ENCODE results near the gene C19orf25. TPM values are rescaled to one million over a fixed set of nuclear protein-coding genes. Genes with fewer than 3 reads are reported as not detected.

The C19orf25 gene
- polyA plus RNA-seq, 1 of the 3 experiments (the other 2 are of a cell fraction) = 25.3 TPM

- H3K9ac ChIP-seq = no peak overlapping the region
- no peak for DNase-seq
- 89% methylated on average over 5 of the region's 16 CpGs for WGBS (ENCODE audit: low lambda C conversion rate)
- peaks cover 5% of the 10 kb centered on the region; the same call in 1 of the 2 replicates for H4K20me1 ChIP-seq (ENCODE audit: insufficient read depth)
- no peak overlapping the region for H3K4me3 ChIP-seq (ENCODE audit: low read depth in 2 of 2, low read length in 1 of 2)
- peaks cover 10% of the 10 kb centered on the region for H3F3A ChIP-seq (replicated peaks; ENCODE audit: insufficient read depth)
- no peak overlapping the region for H3K27ac ChIP-seq (ENCODE audit: low read depth in 2 of 2, low read length in 1 of 2)
- H3K9me2 ChIP-seq = no peaks in the 10 kb centered on the region
- no peaks in the 10 kb centered on the region for H3K79me2 ChIP-seq (ENCODE audit: insufficient read depth)
- no peaks in the 10 kb centered on the region for H3K9me3 ChIP-seq
- H2AFZ ChIP-seq (ENCODE audit: low read depth) = no peak overlapping the region
- H3K27me3 ChIP-seq (ENCODE audit: insufficient read depth) = no peaks in the 10 kb centered on the region
- H3K4me1 ChIP-seq (ENCODE audit: control insufficient read depth in 1 of 2, insufficient read depth in 2 of 2, low read depth in 1 of 2, low read length in 1 of 2) = peaks cover 0 to 4% of the 10 kb centered on the region in 2 experiments; a peak in 1 of 4 replicates
- TF ChIP-seq YY1 (IDR thresholded peaks at IDR 0.05; ENCODE audit: low read depth) = no peak
- peaks cover 4 to 7% of the 10 kb centered on the region in 2 experiments for H3K36me3 ChIP-seq (replicated peaks in 1 of 2; ENCODE audit: control insufficient read depth in 1 of 2, insufficient read depth in 2 of 2, low read length in 1 of 2)
- ChIA-PET CTCF (interaction anchor here (1.4 kb wide), 1 partner anchor 14 kb away, joined by 5 read pairs; no protein-coding TSS in a partner anchor), POLR2A (no interaction called here)
- no peak overlapping the region for H3K4me2 ChIP-seq
Observed at GRCh38 chr19:1457892-1458291, 21.1 kb downstream of the C19orf25 start.

- WGBS (ENCODE audit: low lambda C conversion rate) = 95% methylated on average over 13 of the region's 48 CpGs
- Histone ChIP-seq H3K9me2 (no peaks in the 10 kb centered on the region), H3K4me1 (ENCODE audit: control insufficient read depth in 1 of 2, insufficient read depth in 2 of 2, low read depth in 1 of 2, low read length in 1 of 2) (peaks cover 0 to 11% of the 10 kb centered on the region in 2 experiments; a peak in 1 of 4 replicates), H2AFZ (ENCODE audit: low read depth) (no peak overlapping the region), H3K27ac (ENCODE audit: low read depth in 2 of 2, low read length in 1 of 2) (no peak overlapping the region), H4K20me1 (ENCODE audit: insufficient read depth) (peaks cover 11% of the 10 kb centered on the region; the same call in 1 of the 2 replicates), H3K9me3 (no peaks in the 10 kb centered on the region), H3F3A (replicated peaks; ENCODE audit: insufficient read depth) (peaks cover 9% of the 10 kb centered on the region), H3K4me2 (no peak overlapping the region), H3K4me3 (ENCODE audit: low read depth in 2 of 2, low read length in 1 of 2) (no peak overlapping the region), H3K9ac (no peak overlapping the region), H3K27me3 (ENCODE audit: insufficient read depth) (no peaks in the 10 kb centered on the region), H3K79me2 (ENCODE audit: insufficient read depth) (no peaks in the 10 kb centered on the region), H3K36me3 (replicated peaks in 1 of 2; ENCODE audit: control insufficient read depth in 1 of 2, insufficient read depth in 2 of 2, low read length in 1 of 2) (peaks cover 4 to 7% of the 10 kb centered on the region in 2 experiments)
- ChIA-PET POLR2A (no interaction called here), CTCF (interaction anchor here (1.4 kb wide), 1 partner anchor 15 kb away, joined by 5 read pairs; no protein-coding TSS in a partner anchor)
- TF ChIP-seq RAD21 (IDR thresholded peaks at IDR 0.05; ENCODE audit: low read length) (no peak), ZBTB33 (IDR thresholded peaks at IDR 0.05; ENCODE audit: borderline replicate concordance, low read depth) (no peak), USF1 (IDR thresholded peaks at IDR 0.05; ENCODE audit: borderline replicate concordance, low read depth) (no peak), TCF12 (IDR thresholded peaks at IDR 0.05) (no peak), RFX5 (IDR thresholded peaks at IDR 0.05; ENCODE audit: low read length) (no peak), IRF3 (IDR thresholded peaks at IDR 0.05; ENCODE audit: low read depth, low read length) (no peak), JUND (IDR thresholded peaks at IDR 0.05) (no peak), NFIC (IDR thresholded peaks at IDR 0.05; ENCODE audit: borderline replicate concordance) (no peak), GABPA (IDR thresholded peaks at IDR 0.05; ENCODE audit: low read depth) (no peak), REST (IDR thresholded peaks at IDR 0.05; ENCODE audit: low read depth, low read length) (no peak)
- no peak for DNase-seq
Observed at GRCh38 chr19:1457031-1457739, 21.8 kb downstream of the C19orf25 start.

Measured in SK-N-SH (cell line).